NT2/D1 (cell line): ENCODE measurements around the gene CD300LD.

Experiments used
- SUZ12 ChIP-seq: IDR thresholded peaks from 2 replicates; pipeline ENCODE4 v1.6.1; 2011; ENCODE audit not compliant: insufficient read length, insufficient read depth; ENCODE audit errors: extremely low read depth
- YY1 ChIP-seq: IDR thresholded peaks from 2 replicates; pipeline ENCODE4 v1.6.1; 2011; ENCODE audit not compliant: insufficient read length, insufficient read depth
- ZNF274 ChIP-seq: IDR thresholded peaks from 2 replicates; pipeline ENCODE4 v1.6.1; 2011; ENCODE audit warnings: mild to moderate bottlenecking, low read depth, low read length

GRCh38 chr17:74595037-74595750 lies 3.1 kb upstream of the CD300LD start:
- TF ChIP-seq ZNF274 = no peak
- no peak for TF ChIP-seq YY1
- TF ChIP-seq SUZ12 = no peak
